Left hindlimb (tissue), 1 donor: ENCODE results near the gene GUK1.

Experiments
- DNase-seq: peaks from one replicate; pipeline ENCODE4 v3.0.0-alpha.2; 2018

Gene GUK1

GRCh38 chr1:228139931-228140723, at the start of gene GUK1:
GUK1 (plus strand) TSS chr1:228140279; CDS start chr1:228140303, 24 bp downstream.
- peak; percentile 99 for DNase-seq

GRCh38 chr1:228090613-228091081, 49.4 kb upstream of the GUK1 start:
- peak; percentile 19 for DNase-seq

- DNase-seq = peak; percentile 12
These were observed 49.0 kb upstream of the GUK1 start for GRCh38 chr1:228091084-228091483.

GRCh38 chr1:228092342-228093049, 47.6 kb upstream of the GUK1 start:
- peak; percentile 5 for DNase-seq

GRCh38 chr1:228093050-228093906, 46.8 kb upstream of the GUK1 start:
- peak; percentile 12 for DNase-seq

- DNase-seq = no peak
These were observed 45.6 kb upstream of the GUK1 start for GRCh38 chr1:228094432-228095016.

GRCh38 chr1:228095161-228095560, 44.9 kb upstream of the GUK1 start:
- DNase-seq = no peak

GRCh38 chr1:228095938-228096337, 44.1 kb upstream of the GUK1 start:
- no peak for DNase-seq

GRCh38 chr1:228096416-228097332, 43.4 kb upstream of the GUK1 start:
- no peak for DNase-seq

GRCh38 chr1:228097333-228098081, 42.6 kb upstream of the GUK1 start:
- no peak for DNase-seq

- DNase-seq = no peak
These were observed 41.7 kb upstream of the GUK1 start for GRCh38 chr1:228098323-228098931.

GRCh38 chr1:228099331-228099732, 40.7 kb upstream of the GUK1 start:
- DNase-seq = no peak

GRCh38 chr1:228100822-228101613, 39.1 kb upstream of the GUK1 start:
- no peak for DNase-seq

- no peak for DNase-seq
These were observed 38.5 kb upstream of the GUK1 start for GRCh38 chr1:228101614-228101993.

GRCh38 chr1:228101994-228102790, 37.9 kb upstream of the GUK1 start:
- peak; percentile 46 for DNase-seq

- DNase-seq = peak; percentile 96
These were observed 37.1 kb upstream of the GUK1 start, which contains the start of gene C1orf35 for GRCh38 chr1:228102791-228103620. C1orf35 (minus strand) TSS chr1:228103325; CDS start chr1:228103227, 98 bp downstream.

GRCh38 chr1:228104526-228105269, 35.4 kb upstream of the GUK1 start:
- DNase-seq = no peak
